Right forelimb (tissue), 1 donor: ENCODE data around the gene GPR155.
"Not testable (repeated sequence)": the region's sequence is repeated elsewhere in the genome, so short reads cannot be mapped to it uniquely, and the experiment has no call there.

ENCODE experiments used
- DNase-seq: peaks from one replicate; pipeline ENCODE4 v3.0.0-alpha.2; 2018

GPR155 gene

GRCh38 chr2:174438146-174438886 lies 48.5 kb downstream of the GPR155 start:
- no peak for DNase-seq

- no peak for DNase-seq
Measured at GRCh38 chr2:174436351-174436750, 50.5 kb downstream of the GPR155 start.

GRCh38 chr2:174431902-174432301 lies 54.9 kb downstream of the GPR155 start:
- DNase-seq: no peak

GRCh38 chr2:174430066-174430465 lies 56.8 kb downstream of the GPR155 start:
- no peak for DNase-seq

- no peak for DNase-seq
Measured at GRCh38 chr2:174428214-174428613, 58.6 kb downstream of the GPR155 start.

GRCh38 chr2:174412256-174412655 lies 74.6 kb downstream of the GPR155 start:
- DNase-seq: no peak

GRCh38 chr2:174410039-174410438 lies 76.8 kb downstream of the GPR155 start:
- DNase-seq: not testable (repeated sequence)

- DNase-seq: no peak
Measured at GRCh38 chr2:174403628-174404027, 83.2 kb downstream of the GPR155 start.

GRCh38 chr2:174400853-174401252 lies 86.0 kb downstream of the GPR155 start:
- DNase-seq: no peak

GRCh38 chr2:174399171-174399570 lies 87.7 kb downstream of the GPR155 start:
- DNase-seq: no peak

- DNase-seq: no peak
Measured at GRCh38 chr2:174397773-174398172, 89.1 kb downstream of the GPR155 start.

- no peak for DNase-seq
Measured at GRCh38 chr2:174395969-174396630, 90.7 kb downstream of the GPR155 start.

GRCh38 chr2:174395284-174395968 lies 91.4 kb downstream of the GPR155 start, which contains the start of gene SCRN3:
Gene SCRN3, plus strand, starts transcription at chr2:174395730. Its CDS starts 2,554 bp downstream, at chr2:174398284.
- peak; percentile 87 for DNase-seq

- DNase-seq: no peak
Measured at GRCh38 chr2:174392706-174393105, 94.1 kb downstream of the GPR155 start.

- DNase-seq: not testable (repeated sequence)
Measured at GRCh38 chr2:174390303-174390702, 96.5 kb downstream of the GPR155 start.

- DNase-seq: no peak
Measured at GRCh38 chr2:174389542-174389941, 97.3 kb downstream of the GPR155 start.

GRCh38 chr2:174388706-174389105 lies 98.1 kb downstream of the GPR155 start:
- DNase-seq: not testable (repeated sequence)

GRCh38 chr2:174385201-174385600 lies 101.6 kb downstream of the GPR155 start:
- no peak for DNase-seq

- DNase-seq: no peak
Measured at GRCh38 chr2:174383796-174384195, 103.0 kb downstream of the GPR155 start.
